ENCODE data around the gene DAB2IP.

Gene DAB2IP

DNA sequence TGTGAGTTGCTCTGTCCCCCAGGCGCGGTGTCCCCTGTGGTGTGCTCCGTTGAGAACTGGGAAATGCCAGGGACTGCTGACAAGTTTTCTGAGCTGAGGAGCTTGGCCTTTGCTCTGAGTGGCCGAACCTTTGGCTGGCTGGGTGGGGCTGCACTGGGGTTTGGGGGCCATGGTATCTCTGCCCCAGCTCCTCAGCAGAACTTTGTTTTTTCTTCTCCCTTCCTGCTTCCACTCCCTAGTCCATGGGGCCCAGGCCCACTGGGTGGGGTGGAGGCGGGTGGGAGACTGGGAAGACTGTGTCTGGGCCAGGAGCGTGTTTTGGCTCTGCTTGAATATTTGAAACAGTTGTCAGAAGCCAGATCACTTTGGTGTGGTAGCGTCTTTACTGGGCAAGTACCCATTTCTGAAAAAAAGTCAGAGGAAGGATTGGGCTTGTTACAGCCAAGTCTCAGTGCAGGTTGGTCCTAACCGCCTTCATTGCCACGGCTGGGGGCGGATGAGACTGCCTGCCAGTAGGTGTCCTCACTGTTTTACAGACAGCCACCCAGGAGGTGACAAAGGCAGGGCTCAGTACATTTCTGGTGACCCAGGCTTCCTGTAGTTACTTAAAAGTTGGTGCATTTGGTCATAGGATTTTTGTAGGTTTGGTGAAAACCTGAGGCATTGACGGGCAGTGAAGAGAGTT is 92.7 kb downstream of the DAB2IP start:
- TF ChIP-seq, protein P1, sequence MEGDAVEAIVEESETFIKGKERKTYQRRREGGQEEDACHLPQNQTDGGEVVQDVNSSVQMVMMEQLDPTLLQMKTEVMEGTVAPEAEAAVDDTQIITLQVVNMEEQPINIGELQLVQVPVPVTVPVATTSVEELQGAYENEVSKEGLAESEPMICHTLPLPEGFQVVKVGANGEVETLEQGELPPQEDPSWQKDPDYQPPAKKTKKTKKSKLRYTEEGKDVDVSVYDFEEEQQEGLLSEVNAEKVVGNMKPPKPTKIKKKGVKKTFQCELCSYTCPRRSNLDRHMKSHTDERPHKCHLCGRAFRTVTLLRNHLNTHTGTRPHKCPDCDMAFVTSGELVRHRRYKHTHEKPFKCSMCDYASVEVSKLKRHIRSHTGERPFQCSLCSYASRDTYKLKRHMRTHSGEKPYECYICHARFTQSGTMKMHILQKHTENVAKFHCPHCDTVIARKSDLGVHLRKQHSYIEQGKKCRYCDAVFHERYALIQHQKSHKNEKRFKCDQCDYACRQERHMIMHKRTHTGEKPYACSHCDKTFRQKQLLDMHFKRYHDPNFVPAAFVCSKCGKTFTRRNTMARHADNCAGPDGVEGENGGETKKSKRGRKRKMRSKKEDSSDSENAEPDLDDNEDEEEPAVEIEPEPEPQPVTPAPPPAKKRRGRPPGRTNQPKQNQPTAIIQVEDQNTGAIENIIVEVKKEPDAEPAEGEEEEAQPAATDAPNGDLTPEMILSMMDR (IDR thresholded peaks at IDR 0.05): peak; percentile 83

DNA sequence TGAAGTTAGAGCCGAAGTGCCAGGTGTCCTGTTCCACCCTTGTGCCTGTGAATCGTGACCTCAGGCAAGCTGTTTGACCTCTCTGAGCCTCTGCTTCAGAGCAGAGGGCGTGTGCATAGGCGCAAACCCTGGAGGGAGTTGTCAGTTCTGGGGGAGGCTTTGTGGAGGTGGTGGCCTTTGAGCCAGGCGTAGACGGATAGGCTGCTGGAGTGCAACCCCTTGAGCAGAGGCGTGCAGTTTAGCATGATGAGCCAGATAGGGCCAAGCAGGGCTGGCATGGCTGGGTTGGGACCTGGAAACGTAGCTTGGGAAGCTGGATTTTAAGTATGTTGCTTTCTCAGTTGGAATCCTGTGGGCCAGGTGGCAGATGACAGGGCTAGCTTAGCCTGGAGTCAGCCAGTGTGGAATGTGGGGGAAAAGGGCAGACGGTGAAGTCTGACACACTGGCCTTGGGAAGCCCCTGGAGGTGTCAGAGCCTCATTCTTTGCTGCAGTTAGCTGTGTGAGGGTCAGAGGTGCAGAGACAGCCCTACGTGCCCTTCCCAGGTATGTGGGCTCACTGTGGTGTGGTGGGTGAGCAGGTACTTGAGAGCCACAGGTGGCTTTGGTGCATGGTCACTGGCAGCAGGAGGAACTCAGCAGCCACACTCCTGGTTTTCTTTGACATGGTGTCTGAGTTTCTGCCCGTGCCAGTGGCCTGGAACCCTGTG is 93.4 kb downstream of the DAB2IP start:
- TF ChIP-seq, protein P1 (IDR thresholded peaks at IDR 0.05): peak; percentile 14; the same call in 1 of the 2 replicates

DNA sequence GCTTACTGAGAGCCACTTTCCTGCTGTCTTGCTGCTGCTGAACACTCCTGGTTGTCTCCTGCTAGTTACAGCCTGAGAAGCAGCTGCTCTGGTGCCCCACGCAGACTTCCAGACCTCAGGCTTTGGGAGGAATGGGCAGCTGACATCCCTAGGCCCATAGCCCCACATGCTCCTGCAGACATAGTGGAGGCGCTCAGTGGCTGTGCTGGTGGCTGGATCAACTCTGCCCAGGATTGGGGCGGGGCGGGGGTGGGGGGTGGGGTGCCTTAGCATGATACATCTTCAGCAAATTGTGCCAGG is 93.9 kb downstream of the DAB2IP start:
- TF ChIP-seq, protein P1 (IDR thresholded peaks at IDR 0.05): no peak

GRCh38 chr9:121746411-121746810 is 95.0 kb downstream of the DAB2IP start:
- TF ChIP-seq, protein P1 (IDR thresholded peaks at IDR 0.05): no peak

DNA sequence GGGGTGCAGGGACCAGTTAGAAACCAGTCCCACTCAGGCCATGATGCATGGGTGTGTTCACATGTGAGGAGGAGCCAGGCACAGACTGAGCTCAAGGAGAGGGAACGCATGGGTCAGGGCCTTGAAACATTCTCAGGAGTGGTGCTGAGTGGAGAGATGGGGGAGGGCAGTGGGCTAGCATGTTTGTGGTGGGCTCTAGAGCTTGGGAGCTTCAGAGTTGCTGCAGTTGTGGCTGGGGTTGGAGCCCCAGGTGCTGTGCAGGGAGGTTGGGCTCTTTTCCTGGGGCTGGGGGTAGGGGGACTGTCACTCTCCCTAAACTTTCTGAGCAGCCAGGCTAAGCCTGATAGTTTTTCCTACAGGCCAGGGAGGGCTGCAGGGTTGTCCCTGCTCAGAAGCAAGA is 95.4 kb downstream of the DAB2IP start:
- TF ChIP-seq, protein P1 (IDR thresholded peaks at IDR 0.05): no peak

GRCh38 chr9:121748074-121748473 is 96.6 kb downstream of the DAB2IP start:
- TF ChIP-seq, protein P1 (IDR thresholded peaks at IDR 0.05): no peak

DNA sequence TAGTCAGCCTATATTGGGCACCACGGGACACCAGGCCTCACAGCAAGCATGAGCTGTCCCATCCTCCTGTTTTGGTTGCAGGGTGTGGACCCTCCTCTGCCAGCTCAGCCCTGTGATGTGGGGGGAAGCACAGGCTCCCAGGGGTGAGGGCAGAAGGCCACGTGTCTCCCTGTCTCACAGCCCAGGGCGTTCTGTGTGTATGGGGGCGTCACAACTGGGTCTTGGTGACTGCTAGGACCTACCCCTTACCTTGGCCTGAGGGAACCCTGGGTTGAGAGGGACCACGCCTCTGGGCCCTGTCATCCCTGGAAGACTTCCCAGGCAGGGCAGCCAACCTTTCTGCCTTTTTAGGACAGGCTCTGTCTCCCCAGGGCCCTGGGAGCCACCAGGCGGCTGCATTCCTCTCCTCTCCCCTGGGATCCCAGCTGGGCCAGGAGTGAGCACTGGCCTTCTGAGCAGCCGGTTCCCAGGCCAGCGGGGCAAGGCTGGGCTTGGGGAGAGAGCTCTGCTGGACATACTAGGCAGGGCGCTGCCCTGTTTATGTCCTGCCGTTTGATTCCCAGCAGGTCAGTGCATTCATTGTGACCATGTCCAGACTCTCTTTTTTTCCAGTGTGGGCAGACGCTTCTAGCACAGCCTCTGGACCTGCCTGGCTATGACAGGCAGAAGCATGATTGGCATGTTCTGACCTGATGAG is 97.4 kb downstream of the DAB2IP start:
- TF ChIP-seq, protein P1 (IDR thresholded peaks at IDR 0.05): no peak

All from LNCAP (cell line).